HCT116 (cell line): ENCODE measurements around the gene SLC4A4. TPM values are rescaled to one million over a fixed set of nuclear protein-coding genes. Genes with fewer than 3 reads are reported as not detected.

Experiments used
- ATAC-seq: fragments of 200-7000 bp; cut with Tn5 transposase; 2 replicates; pipeline ENCODE4 v1.9.1; 2020; ENCODE audit warnings: mild to moderate bottlenecking, moderate library complexity
- BruUV-seq: library from RNA; stranded (reverse); fragments of 400-500 nt; replicated peaks from 2 replicates; lab custom pipeline; 2021; lab: Mats Ljungman, UMichigan
- CTCF ChIA-PET: fragments of 300-600 bp; sonication (Branson Sonifier 250); formaldehyde crosslinking; loops from one replicate; lab custom pipeline; 2021; ENCODE audit warnings: antibody characterized with exemption; lab: Charles Lee
- POLR2A ChIA-PET: fragments of 300-600, 350-600 bp; sonication (Branson Sonifier 250); formaldehyde crosslinking; loops from one replicate; lab custom pipeline; 2021; ENCODE audit warnings: antibody characterized with exemption; lab: Charles Lee
- RAD21 ChIA-PET, 2 experiments: fragments of 300-600 bp; sonication (Branson Sonifier 250); formaldehyde crosslinking; loops; one replicate each; lab custom pipeline; 2023; ENCODE audit warnings: low total read pairs in 2 of 2; ENCODE audit not compliant: uncharacterized antibody in 2 of 2, unreplicated experiment in 2 of 2, low non-redundant PET in 1 of 2; lab: Charles Lee
- DNase-seq: peaks from one replicate; pipeline ENCODE4 v3.0.0-alpha.2; 2010; ENCODE audit warnings: low read depth, low spot score
- H2AFZ ChIP-seq: fragments of 200-600 bp; shearing (Covaris generic), sonication (generic); 2 replicates; pipeline ENCODE4 v1.6.1; 2017; ENCODE audit warnings: low read depth, mixed run types, mixed read lengths, antibody characterized with exemption, low read length; ENCODE audit not compliant: poor library complexity, severe bottlenecking
- H3K27ac ChIP-seq: 2 replicates; pipeline ENCODE4 v1.5.1; 2012; ENCODE audit warnings: low read depth, low read length
- H3K27me3 ChIP-seq: fragments of 200-600 bp; sonication (generic); 2 replicates; pipeline ENCODE4 v1.6.1; 2016; ENCODE audit warnings: mixed run types, low read length, mixed read lengths; ENCODE audit not compliant: insufficient read depth
- H3K36me3 ChIP-seq, 2 experiments: fragments of 200-500 bp in 1 of 2; fragments of 200-600 bp in 1 of 2; sonication (Bioruptor generic) in 1 of 2; sonication (generic) in 1 of 2; 2 replicates each; pipeline versions ENCODE4 v1.5.1 to v1.6.1; 2014 to 2016; ENCODE audit warnings: low read length in 2 of 2, inconsistent platforms in 1 of 2, mixed read lengths in 1 of 2, mixed run types in 1 of 2; ENCODE audit not compliant: insufficient read depth in 2 of 2, control insufficient read depth in 1 of 2
- H3K4me1 ChIP-seq, 2 experiments: fragments of 200-600 bp in 1 of 2; sonication (generic) in 1 of 2; 2 replicates each; pipeline versions ENCODE4 v1.5.1 to v1.6.1; 2012 to 2017; ENCODE audit warnings: low read length in 2 of 2, inconsistent platforms in 1 of 2, mild to moderate bottlenecking in 1 of 2, mixed read lengths in 1 of 2, mixed run types in 1 of 2, moderate library complexity in 1 of 2; ENCODE audit not compliant: insufficient read depth in 2 of 2, control insufficient read depth in 1 of 2
- H3K4me2 ChIP-seq: fragments of 200-600 bp; sonication (generic); 2 replicates; pipeline ENCODE4 v1.6.1; 2017; ENCODE audit warnings: mixed run types, low read length, mixed read lengths
- H3K4me3 ChIP-seq, 2 experiments: fragments of 200-600 bp in 1 of 2; sonication (generic) in 1 of 2; replicated peaks in 1 of 2; 2 replicates each; pipeline ENCODE4 v1.5.1; 2011 to 2016; ENCODE audit warnings: low read length in 2 of 2, control low read depth in 1 of 2, low read depth in 1 of 2, mild to moderate bottlenecking in 1 of 2, mixed read lengths in 1 of 2, mixed run types in 1 of 2
- H3K79me2 ChIP-seq: fragments of 200-600 bp; sonication (generic); 2 replicates; pipeline ENCODE4 v1.6.1; 2017; ENCODE audit warnings: mild to moderate bottlenecking, mixed run types, low read length, moderate library complexity, mixed read lengths; ENCODE audit not compliant: insufficient read depth
- H3K9ac ChIP-seq: fragments of 200-600 bp; sonication (generic); 2 replicates; pipeline ENCODE4 v1.6.1; 2016; ENCODE audit warnings: low read length, mixed read lengths
- H3K9me2 ChIP-seq: fragments of 200-600 bp; sonication (generic), shearing (Covaris generic); 2 replicates; pipeline ENCODE4 v1.6.1; 2017; ENCODE audit warnings: mixed run types, mild to moderate bottlenecking, moderate library complexity; ENCODE audit not compliant: insufficient read depth
- H3K9me3 ChIP-seq, 2 experiments: fragments of 200-500 bp in 1 of 2; fragments of 200-600 bp in 1 of 2; sonication (Bioruptor generic) in 1 of 2; sonication (generic) in 1 of 2; 2 replicates each; pipeline ENCODE4 v1.6.1; 2014 to 2017; ENCODE audit warnings: low read length in 2 of 2, mixed read lengths in 2 of 2, inconsistent platforms in 1 of 2, low read depth in 1 of 2, mild to moderate bottlenecking in 1 of 2, mixed run types in 1 of 2, moderate library complexity in 1 of 2; ENCODE audit not compliant: control insufficient read depth in 1 of 2, insufficient read depth in 1 of 2
- H4K20me1 ChIP-seq: fragments of 200-600 bp; sonication (generic), shearing (Covaris generic); 2 replicates; pipeline ENCODE4 v1.6.1; 2017; ENCODE audit warnings: mixed run types, mild to moderate bottlenecking, moderate library complexity; ENCODE audit not compliant: insufficient read depth
- CBX3 ChIP-seq: IDR thresholded peaks from 2 replicates; pipeline ENCODE4 v1.6.1; 2012; ENCODE audit warnings: low read depth
- CEBPB ChIP-seq: IDR thresholded peaks from 2 replicates; pipeline ENCODE4 v1.6.1; 2012; ENCODE audit warnings: low read depth
- EGR1 ChIP-seq: IDR thresholded peaks from 2 replicates; pipeline ENCODE4 v1.6.1; 2012; ENCODE audit warnings: low read depth
- EZH2phosphoT487 ChIP-seq: fragments of 200-600 bp; IDR thresholded peaks from 2 replicates; pipeline ENCODE4 v1.6.1; 2018; ENCODE audit warnings: antibody characterized with exemption, borderline replicate concordance
- FOSL1 ChIP-seq: IDR thresholded peaks from 2 replicates; pipeline ENCODE4 v1.6.1; 2012; ENCODE audit warnings: low read depth
- POLR2AphosphoS5 ChIP-seq: IDR thresholded peaks from 2 replicates; pipeline ENCODE4 v1.6.1; 2011; ENCODE audit warnings: mild to moderate bottlenecking, low read depth, low read length, moderate library complexity
- SIN3A ChIP-seq: IDR thresholded peaks from 2 replicates; pipeline ENCODE4 v1.6.1; 2012; ENCODE audit warnings: low read depth
- SRF ChIP-seq: IDR thresholded peaks from 2 replicates; pipeline ENCODE4 v1.6.1; 2012; ENCODE audit warnings: low read depth
- TCF7L2 ChIP-seq: IDR thresholded peaks from 2 replicates; pipeline ENCODE4 v1.7.0; 2011; ENCODE audit warnings: borderline replicate concordance, inconsistent platforms; ENCODE audit not compliant: insufficient read depth, insufficient read length; ENCODE audit errors: extremely low read depth
- YY1 ChIP-seq: IDR thresholded peaks from 2 replicates; pipeline ENCODE4 v1.6.1; 2011; ENCODE audit warnings: low read length, low read depth, moderate library complexity, mild to moderate bottlenecking; ENCODE audit not compliant: insufficient replicate concordance; ENCODE audit errors: extremely low read depth
- ZBTB33 ChIP-seq: IDR thresholded peaks from 2 replicates; pipeline ENCODE4 v1.6.1; 2011; ENCODE audit warnings: mild to moderate bottlenecking, low read length, moderate library complexity; ENCODE audit not compliant: insufficient replicate concordance; ENCODE audit errors: extremely low read depth
- ZNF274 ChIP-seq: fragments of 200-500 bp; sonication (Bioruptor generic); IDR thresholded peaks from 2 replicates; pipeline ENCODE4 v1.6.1; 2014; ENCODE audit warnings: mild to moderate bottlenecking, low read depth, low read length, inconsistent platforms
- intact Hi-C: fragments of 100-400 bp; cut with micrococcal nuclease; formaldehyde crosslinking; loops from 2 replicates; pipeline ENCODE4 v1.10.0; 2022
- total RNA-seq: library from RNA; stranded (reverse); gene quantifications from one replicate; pipeline ENCODE4 v1.2.1, GENCODE V29; 2021; ENCODE audit not compliant: unreplicated experiment
- TF ChIP-seq, protein P1 (sequence below): IDR thresholded peaks from 2 replicates; pipeline ENCODE4 v1.6.1; 2012; ENCODE audit warnings: low read depth

SLC4A4 gene
- total RNA-seq, 1 experiment from 2014 or later, result 0.30 TPM

DNA sequence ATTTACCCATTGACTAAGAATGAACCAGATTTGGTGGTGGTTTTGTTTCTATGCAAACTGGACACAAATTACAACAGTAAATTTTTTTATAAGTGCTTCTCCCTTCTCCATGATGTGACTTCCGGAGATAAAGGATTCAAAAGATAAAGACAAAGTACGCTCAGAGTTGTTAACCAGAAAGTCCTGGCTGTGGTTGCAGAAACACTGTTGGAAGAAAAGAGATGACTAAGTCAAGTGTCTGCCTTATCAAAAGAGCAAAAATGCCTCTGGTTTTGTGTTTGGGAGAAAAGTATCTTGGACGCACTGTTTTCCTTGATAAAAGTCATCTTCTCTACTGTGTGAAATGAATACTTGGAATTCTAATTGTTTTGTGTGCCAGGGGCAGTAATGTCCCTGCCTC lies 231.7 kb downstream of the SLC4A4 start:
- Histone ChIP-seq H2AFZ (no peak overlapping the region), H3K79me2 (no peaks in the 10 kb centered on the region), H3K36me3 (no peaks in the 10 kb centered on the region), H3K4me3 (no peak overlapping the region), H4K20me1 (no peaks in the 10 kb centered on the region), H3K9me2 (no peaks in the 10 kb centered on the region), H3K4me1 (no peaks in the 10 kb centered on the region), H3K9me3 (no peaks in the 10 kb centered on the region), H3K27ac (no peak overlapping the region), H3K27me3 (no peaks in the 10 kb centered on the region), H3K4me2 (no peak overlapping the region), H3K9ac (no peak overlapping the region)
- intact Hi-C loops, result no loop called here
- RAD21 ChIA-PET, result no interaction called here
- TF ChIP-seq EZH2phosphoT487 (no peak), EGR1 (no peak), ZNF274 (no peak), CBX3 (no peak), SIN3A (no peak), SRF (no peak), FOSL1 (no peak), ZBTB33 (no peak), POLR2AphosphoS5 (no peak), YY1 (no peak), CEBPB (no peak), TCF7L2 (no peak)
- TF ChIP-seq, protein P1, sequence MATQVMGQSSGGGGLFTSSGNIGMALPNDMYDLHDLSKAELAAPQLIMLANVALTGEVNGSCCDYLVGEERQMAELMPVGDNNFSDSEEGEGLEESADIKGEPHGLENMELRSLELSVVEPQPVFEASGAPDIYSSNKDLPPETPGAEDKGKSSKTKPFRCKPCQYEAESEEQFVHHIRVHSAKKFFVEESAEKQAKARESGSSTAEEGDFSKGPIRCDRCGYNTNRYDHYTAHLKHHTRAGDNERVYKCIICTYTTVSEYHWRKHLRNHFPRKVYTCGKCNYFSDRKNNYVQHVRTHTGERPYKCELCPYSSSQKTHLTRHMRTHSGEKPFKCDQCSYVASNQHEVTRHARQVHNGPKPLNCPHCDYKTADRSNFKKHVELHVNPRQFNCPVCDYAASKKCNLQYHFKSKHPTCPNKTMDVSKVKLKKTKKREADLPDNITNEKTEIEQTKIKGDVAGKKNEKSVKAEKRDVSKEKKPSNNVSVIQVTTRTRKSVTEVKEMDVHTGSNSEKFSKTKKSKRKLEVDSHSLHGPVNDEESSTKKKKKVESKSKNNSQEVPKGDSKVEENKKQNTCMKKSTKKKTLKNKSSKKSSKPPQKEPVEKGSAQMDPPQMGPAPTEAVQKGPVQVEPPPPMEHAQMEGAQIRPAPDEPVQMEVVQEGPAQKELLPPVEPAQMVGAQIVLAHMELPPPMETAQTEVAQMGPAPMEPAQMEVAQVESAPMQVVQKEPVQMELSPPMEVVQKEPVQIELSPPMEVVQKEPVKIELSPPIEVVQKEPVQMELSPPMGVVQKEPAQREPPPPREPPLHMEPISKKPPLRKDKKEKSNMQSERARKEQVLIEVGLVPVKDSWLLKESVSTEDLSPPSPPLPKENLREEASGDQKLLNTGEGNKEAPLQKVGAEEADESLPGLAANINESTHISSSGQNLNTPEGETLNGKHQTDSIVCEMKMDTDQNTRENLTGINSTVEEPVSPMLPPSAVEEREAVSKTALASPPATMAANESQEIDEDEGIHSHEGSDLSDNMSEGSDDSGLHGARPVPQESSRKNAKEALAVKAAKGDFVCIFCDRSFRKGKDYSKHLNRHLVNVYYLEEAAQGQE, result no peak
- no peak for DNase-seq
- POLR2A ChIA-PET, result no interaction called here
- CTCF ChIA-PET, result no interaction called here
- ATAC-seq, result no peak
- no TSS peak for BruUV-seq
